K562 (cell line): Measurements from ENCODE around the gene MAPK13. TPM values are rescaled to one million over a fixed set of nuclear protein-coding genes. Genes with fewer than 3 reads are reported as not detected.

Experiments used
- ATF6 ChIP-seq: sonication (generic); formaldehyde crosslinking; IDR thresholded peaks from 2 replicates; pipeline ENCODE4 v1.4.0; 2020; ENCODE audit warnings: mild to moderate bottlenecking, missing genetic modification reagents
- CBX1 ChIP-seq: sonication (generic); IDR thresholded peaks from 2 replicates; pipeline ENCODE4 v1.6.1; 2016; ENCODE audit warnings: antibody characterized with exemption, low read depth, mild to moderate bottlenecking
- DNMT1 ChIP-seq: fragments of 450-650 bp; IDR thresholded peaks from 2 replicates; pipeline ENCODE4 v1.6.1; 2016; ENCODE audit warnings: antibody characterized with exemption, mild to moderate bottlenecking
- ETV5 ChIP-seq: sonication (generic); formaldehyde crosslinking; IDR thresholded peaks from 2 replicates; pipeline ENCODE4 v1.4.0; 2020; ENCODE audit warnings: low read depth, mild to moderate bottlenecking, missing genetic modification reagents
- EZH2 ChIP-seq: IDR thresholded peaks from 2 replicates; pipeline ENCODE4 v1.6.1; 2012; ENCODE audit warnings: low read depth, mild to moderate bottlenecking, inconsistent platforms, low read length, borderline replicate concordance
- FUS ChIP-seq: fragments of 200-400 bp; formaldehyde crosslinking; optimal IDR thresholded peaks from 2 replicates; pipeline ENCODE3; 2017; ENCODE audit warnings: low read depth, low read length
- GTF2F1 ChIP-seq: IDR thresholded peaks from 2 replicates; pipeline ENCODE4 v1.6.1; 2011; ENCODE audit warnings: low read depth, low read length, improper control_type of control experiment
- HNRNPUL1 ChIP-seq: fragments of 200-400 bp; formaldehyde crosslinking; IDR thresholded peaks from 2 replicates; pipeline ENCODE4 v1.6.1; 2017; ENCODE audit warnings: low read length
- ILK ChIP-seq: fragments of 450-650 bp; IDR thresholded peaks from 2 replicates; pipeline ENCODE4 v1.6.1; 2016; ENCODE audit warnings: missing genetic modification characterization, low read depth, mild to moderate bottlenecking, missing compliant biosample characterization, moderate library complexity, borderline replicate concordance
- MCM5 ChIP-seq: fragments of 450-650 bp; IDR thresholded peaks from 2 replicates; pipeline ENCODE4 v1.6.1; 2016; ENCODE audit warnings: low read depth
- MITF ChIP-seq: IDR thresholded peaks from 2 replicates; pipeline ENCODE4 v1.6.1; 2014; ENCODE audit warnings: antibody characterized with exemption
- RHOXF2B ChIP-seq: fragments of 250-450 bp; sonication (Bioruptor Pico); conservative IDR thresholded peaks from 2 replicates; pipeline ENCODE4 v1.5.1; 2021
- SUPT5H ChIP-seq: fragments of 450-650 bp; IDR thresholded peaks from 2 replicates; pipeline ENCODE4 v1.6.1; 2016
- ZBTB40 ChIP-seq, 2 experiments: fragments of 450-650 bp in 1 of 2; sonication (generic) in 1 of 2; formaldehyde crosslinking in 1 of 2; IDR thresholded peaks; 2 replicates each; pipeline versions ENCODE4 v1.7.1 to v1.9.0; 2016 to 2022; ENCODE audit warnings: inconsistent platforms in 1 of 2, mild to moderate bottlenecking in 1 of 2, missing genetic modification reagents in 1 of 2
- ZC3H11A ChIP-seq: IDR thresholded peaks from 2 replicates; pipeline ENCODE4 v1.6.1; 2012; ENCODE audit warnings: low read depth, low read length, improper control_type of control experiment
- ZNF121 ChIP-seq: sonication (generic); formaldehyde crosslinking; conservative IDR thresholded peaks from 2 replicates; pipeline ENCODE4 v1.8.0; 2022; ENCODE audit warnings: missing genetic modification reagents
- ZNF324 ChIP-seq: fragments of 250-450 bp; sonication (Bioruptor Pico); IDR thresholded peaks from 2 replicates; pipeline ENCODE4 v1.4.0; 2020; ENCODE audit warnings: mild to moderate bottlenecking
- polyA plus RNA-seq, 8 experiments: library from polyadenylated mRNA; depleted of rRNA in 4 of 8; stranded (reverse) in 5 of 8; unstranded in 3 of 8; fragments of >200 nt; fragmentation: Nextera tagmentation in 2 of 8; fragmentation: Illumina TruSeq in 1 of 8; extraction: Ambion mirVana in 2 of 8; extraction: Trizol in 1 of 8; gene quantifications; 2 replicates each; pipeline versions ENCODE4 v1.2.1 to v1.2.3, GENCODE V29; 2011 to 2014; ENCODE audit warnings: inconsistent platforms in 1 of 8, missing spikeins in 1 of 8
- total RNA-seq, 7 experiments: library from RNA; depleted of rRNA in 6 of 7; stranded (reverse); fragments of >200 nt in 6 of 7; fragmentation: Illumina TruSeq in 2 of 7; extraction: Trizol in 2 of 7; gene quantifications; 2 replicates each; pipeline versions ENCODE4 v1.2.1 to v1.2.3, GENCODE V29; 2011 to 2021; ENCODE audit warnings: low replicate concordance in 1 of 7

MAPK13 gene
- total and polyA plus RNA-seq, 9 of the 15 experiments (the other 6 are each of a cell fraction or from before 2014, with no cell fraction given), result 0.03 to 2.3 (median 0.48) TPM; not detected in 1

GRCh38 chr6:36098920-36099647 lies 31.2 kb upstream of the MAPK13 start (continued):
- no peak for TF ChIP-seq RHOXF2B
- TF ChIP-seq MITF, result no peak
- no peak for TF ChIP-seq HNRNPUL1
- no peak for TF ChIP-seq CBX1
- no peak for TF ChIP-seq EZH2
- no peak for TF ChIP-seq ATF6 (CRISPR knock-in tag)
- TF ChIP-seq MCM5, result no peak
- TF ChIP-seq FUS, result no peak
- TF ChIP-seq DNMT1, result no peak
- TF ChIP-seq ZNF324 (CRISPR knock-in tag), result no peak
- TF ChIP-seq ZBTB40 (IDR thresholded peaks at IDR 0.05), result peak; percentile 30; the same call in 1 of the 2 replicates
- no peak for TF ChIP-seq ZBTB40 (CRISPR knock-in tag; IDR thresholded peaks at IDR 0.05)
- no peak for TF ChIP-seq ZNF121
- no peak for TF ChIP-seq SUPT5H
- no peak for TF ChIP-seq ILK (tag)
- TF ChIP-seq GTF2F1, result no peak
- no peak for TF ChIP-seq ETV5
- no peak for TF ChIP-seq ZC3H11A
